Endometrial microvascular endothelial cells (primary cell): ENCODE results near the gene C1orf167. TPM values are rescaled to one million over a fixed set of nuclear protein-coding genes. Genes with fewer than 3 reads are reported as not detected.

Experiments used
- in situ Hi-C: cut with HindIII; loops from 2 replicates; pipeline ENCODE4 v1.10.0; 2017; ENCODE audit warnings: low sequenced_read_pairs, low pct_unique_long_range_greater_than_20kb; ENCODE audit errors: inconsistent ontology term
- total RNA-seq: library from RNA; depleted of rRNA; stranded (reverse); fragments of >200 nt; gene quantifications from one replicate; pipeline ENCODE4 v1.2.3, GENCODE V29; 2015; ENCODE audit errors: inconsistent ontology term

The C1orf167 gene
- total RNA-seq, 1 donor from 2014 or later: not detected

DNA sequence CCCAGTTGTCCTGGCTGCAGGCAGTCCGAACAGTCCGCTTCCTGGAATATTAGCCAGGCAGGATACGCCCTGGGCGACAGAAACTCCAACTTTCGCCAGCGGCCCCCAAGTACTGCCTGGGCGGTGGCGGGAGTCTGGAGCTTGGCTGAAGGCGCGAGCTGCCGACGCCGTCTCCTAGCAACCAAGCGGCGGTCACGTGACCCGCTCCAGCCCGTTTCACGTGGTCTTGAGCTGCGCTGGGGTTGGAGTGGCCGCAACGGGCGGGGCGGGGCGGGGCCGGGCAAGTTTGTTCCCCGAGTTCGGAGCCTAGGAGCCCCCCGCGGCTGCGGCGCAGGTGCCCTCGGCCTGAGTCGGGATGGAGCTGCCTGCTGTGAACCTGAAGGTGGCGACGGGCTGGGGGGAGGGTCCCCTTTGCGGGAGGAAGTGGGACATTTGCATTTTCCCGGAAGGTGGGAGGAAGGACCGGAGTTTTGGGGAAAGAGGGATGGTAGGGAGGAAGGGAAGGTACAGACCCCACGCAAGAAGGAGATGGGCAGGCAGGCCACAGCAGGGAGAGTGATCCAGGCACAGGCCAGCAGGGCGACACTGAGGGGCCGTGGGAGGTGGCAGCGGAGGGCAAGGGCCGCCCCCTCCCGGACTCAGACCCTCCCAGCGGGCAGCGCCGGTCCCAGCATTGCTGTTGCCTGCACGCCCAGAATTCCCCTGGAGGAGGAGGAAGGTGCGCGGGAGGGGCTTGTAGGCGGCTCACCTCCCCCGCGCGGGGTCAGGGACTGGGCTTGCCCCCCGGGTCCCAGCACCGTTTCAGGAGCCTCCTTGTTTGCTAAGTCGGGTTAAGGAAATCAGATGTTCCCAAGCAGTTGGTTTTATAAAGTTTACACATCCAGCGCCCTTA is 25.9 kb upstream of the C1orf167 start, which contains the start of gene AGTRAP:
AGTRAP (plus strand) TSS at position 283 of the 892 bp plus-strand sequence; CDS start at position 356, 73 bp downstream.
- in situ Hi-C loops: no loop called here

DNA sequence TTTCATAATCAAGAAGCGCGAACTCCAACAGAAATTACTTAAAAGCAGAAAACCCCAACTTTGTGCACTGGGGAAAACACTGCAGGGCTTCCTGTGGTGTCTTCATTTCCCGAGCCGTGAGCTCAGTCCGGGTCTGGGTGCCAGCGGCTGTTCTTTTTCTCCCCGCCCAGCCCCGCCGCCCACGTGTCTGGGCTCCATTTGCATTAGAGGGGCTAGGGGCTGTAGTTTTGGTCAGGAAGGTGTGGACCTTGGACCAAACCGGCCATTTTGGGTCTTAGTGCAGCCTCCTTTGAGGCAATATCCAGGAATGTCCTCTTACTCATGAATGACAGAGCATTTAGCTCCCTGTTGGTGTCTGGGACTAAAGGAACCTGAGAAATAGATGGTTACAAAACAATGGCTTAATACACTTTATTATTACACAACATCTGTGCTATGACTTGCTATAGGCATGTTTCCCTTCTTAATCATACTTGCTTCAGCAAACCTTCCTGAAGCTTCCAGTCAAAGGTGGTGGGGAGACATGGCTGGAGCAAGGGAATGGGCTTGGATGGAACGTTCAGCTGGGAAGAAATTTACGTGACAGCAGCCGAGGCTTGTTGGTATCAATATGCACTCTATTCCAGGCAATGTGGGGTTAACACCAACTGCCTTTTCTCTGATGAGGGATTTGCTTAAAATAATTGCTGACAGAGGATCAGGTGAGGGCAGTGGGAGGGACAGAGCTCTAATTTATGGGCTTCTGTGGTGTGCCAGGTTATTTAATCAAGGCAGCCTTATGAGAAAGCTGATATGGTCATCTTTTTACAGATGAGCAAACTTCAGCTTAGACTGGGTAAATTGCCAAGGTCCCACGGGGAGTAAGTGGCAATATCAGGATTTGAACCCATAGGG is 25.0 kb upstream of the C1orf167 start:
- in situ Hi-C loops: no loop called here

DNA sequence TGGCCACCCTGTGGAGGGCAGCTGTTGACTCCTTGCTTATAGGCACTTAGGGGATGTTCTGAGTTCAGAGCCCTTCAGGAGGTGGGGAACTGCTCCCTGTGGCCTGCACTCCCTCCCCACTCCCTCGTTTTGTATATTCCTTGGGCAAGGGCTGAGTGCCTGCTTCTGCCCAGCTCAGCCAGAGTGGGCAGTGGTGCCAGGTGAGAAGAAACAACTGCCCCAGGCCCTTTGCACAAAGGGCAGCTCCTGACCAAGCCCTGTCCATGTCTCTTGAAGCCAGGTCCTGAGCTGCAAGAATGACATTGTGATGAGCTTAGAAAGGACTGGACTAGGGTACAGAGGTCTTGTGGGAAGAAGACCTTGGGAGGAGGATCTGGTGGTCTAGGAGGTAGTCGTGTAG is 23.9 kb upstream of the C1orf167 start:
- in situ Hi-C loops: no loop called here

DNA sequence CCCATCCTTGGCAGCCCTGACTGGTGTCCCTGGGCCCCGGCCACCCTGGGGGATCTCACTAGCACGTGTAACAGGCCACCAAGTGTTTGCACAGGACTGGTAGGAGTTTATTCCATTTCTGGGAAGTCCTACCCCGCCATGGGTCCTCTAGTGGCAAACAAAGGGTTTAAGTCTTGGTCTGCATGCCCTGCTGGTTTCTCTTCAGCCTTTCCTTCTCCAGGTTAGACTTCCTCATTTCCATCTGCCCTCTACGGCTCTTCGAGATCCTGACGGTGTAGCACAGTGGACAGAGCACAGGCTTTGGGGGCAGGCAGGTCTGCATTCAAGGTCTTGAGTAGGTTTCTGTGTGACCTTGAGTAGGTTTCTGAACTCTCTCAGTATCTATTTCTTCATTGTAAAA is 23.2 kb upstream of the C1orf167 start:
- in situ Hi-C loops: no loop called here

DNA sequence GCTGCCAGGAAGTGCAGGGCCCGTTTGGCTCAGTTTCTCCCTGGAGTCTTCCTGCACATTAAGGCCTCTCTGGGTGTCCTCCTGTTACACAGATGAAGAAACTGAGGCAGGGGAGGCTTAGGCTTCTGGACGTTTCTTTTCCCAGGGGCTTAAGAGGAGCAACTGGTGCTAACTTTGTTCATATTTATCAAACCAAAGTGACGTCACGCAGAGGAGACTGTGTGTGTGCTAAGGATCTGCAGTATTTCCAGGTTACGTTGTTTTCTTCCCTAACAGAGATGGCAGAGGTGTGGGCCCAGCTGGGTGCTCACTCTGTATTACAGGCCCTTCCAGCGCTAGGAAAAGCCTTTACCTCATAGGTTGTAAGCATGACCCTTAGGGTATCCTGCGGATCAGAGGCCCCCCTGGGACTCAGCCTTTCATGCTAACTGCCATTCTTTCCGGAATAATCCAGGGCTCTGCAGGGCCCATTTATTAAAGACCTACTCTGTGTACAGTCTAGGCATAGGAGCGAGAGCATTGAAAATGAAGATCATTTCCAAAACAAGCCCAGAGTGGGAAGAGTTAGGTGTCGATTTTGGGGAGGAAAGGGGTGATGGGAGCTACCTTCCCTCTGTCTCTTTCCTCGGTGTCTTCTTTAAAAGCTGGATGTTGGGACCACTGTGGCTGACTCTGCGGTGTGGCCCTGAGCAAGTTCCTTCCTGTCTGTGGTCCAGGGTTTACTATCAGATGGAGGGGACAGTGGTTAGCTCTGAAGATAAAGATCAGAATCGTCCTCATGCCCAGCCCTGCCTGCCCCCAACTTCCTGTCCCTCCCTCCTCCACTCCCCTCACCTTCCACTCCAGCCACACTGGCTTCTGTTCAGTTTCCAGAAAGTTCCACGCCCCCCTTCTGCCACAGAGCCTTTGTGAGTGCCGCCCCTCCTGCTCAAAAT is 21.5 kb upstream of the C1orf167 start:
- in situ Hi-C loops: no loop called here

DNA sequence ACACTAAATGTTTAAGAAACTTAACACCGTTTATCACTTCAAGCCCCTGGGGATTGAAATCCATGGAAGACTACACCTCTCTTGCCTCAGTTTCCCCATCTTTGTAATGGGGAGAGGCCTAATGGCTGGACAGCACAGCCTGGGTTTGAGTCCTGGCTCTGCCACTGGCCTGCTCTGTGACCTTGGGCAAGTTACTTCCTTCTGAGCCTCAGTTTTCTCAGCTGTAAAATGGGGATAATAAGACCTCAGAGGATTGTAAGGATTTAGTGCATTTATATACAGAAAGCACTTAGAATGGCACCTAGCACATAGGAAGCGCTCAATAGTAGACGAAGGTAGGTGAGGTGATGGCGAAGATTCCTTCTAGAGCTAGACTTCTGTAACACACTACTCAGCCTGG is 20.5 kb upstream of the C1orf167 start:
- in situ Hi-C loops: no loop called here

DNA sequence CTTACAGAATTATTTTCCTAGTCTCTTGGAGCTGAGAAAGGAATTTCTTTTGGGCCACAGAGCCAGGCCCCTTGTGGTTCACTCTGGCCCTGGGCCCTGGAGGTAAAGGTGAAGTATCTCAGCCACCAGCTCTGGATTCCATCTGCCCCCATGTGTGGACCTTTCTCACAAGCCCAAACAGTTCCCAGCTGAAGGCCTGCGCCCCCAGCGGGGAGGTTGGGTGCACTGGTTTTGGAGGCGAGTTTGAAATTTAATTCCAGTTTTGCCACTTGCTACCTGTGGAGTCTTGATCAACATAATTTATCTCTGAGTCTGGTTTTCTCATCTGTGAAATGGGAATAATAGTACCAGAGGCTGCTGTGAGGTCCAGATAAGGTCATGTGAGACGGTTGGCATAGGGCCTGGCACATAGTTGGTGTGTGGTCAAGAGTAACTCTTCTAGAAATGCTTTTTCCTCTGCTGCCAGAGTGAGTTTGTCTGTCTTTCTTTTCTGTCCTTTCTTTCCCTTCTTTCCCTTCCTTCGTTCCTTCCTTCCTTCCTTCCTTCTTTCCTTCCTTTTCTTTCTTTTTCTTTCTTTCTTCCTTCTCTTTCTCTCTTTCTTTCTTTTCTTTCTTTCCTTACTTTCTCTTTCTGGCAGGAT is 20.0 kb upstream of the C1orf167 start:
- in situ Hi-C loops: no loop called here

DNA sequence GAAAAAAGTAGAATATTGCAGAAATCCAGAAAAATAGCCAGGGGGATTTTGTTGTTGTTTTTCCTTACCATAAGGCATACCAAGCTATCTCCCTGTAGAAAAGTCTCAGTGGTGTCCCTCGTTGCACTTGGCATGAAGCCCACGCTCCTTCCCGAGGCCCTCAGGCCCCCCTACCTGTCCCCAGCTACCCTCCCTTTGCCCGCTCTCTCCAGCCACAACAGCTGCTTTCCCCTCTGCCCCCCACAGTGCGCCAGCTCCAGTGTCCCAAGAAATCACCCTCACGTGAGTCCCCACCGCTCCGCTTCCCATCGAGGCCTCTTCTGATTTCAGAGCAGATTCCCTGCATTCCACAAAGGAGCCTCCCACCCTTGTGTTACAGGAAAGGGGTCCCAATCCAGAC is 17.7 kb upstream of the C1orf167 start:
- in situ Hi-C loops: no loop called here

DNA sequence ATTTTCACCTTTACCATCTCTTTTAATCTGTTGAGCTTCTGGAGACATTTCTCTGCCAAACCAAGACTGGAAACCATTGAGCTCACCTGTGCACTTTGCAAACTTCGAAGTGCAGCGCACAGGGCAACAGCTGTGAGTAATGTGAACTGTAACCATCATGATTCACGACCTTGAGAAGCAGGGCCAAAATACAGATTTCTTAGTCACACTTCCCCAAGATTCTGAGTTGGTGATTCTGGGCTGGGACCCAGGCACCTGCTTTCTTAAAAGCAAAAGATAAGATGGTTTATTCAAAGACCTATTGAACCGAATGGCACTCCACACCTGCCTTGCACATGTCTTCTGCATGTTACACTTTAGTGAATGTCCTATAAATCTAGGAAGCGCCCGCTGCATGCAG is 15.9 kb upstream of the C1orf167 start:
- in situ Hi-C loops: no loop called here

DNA sequence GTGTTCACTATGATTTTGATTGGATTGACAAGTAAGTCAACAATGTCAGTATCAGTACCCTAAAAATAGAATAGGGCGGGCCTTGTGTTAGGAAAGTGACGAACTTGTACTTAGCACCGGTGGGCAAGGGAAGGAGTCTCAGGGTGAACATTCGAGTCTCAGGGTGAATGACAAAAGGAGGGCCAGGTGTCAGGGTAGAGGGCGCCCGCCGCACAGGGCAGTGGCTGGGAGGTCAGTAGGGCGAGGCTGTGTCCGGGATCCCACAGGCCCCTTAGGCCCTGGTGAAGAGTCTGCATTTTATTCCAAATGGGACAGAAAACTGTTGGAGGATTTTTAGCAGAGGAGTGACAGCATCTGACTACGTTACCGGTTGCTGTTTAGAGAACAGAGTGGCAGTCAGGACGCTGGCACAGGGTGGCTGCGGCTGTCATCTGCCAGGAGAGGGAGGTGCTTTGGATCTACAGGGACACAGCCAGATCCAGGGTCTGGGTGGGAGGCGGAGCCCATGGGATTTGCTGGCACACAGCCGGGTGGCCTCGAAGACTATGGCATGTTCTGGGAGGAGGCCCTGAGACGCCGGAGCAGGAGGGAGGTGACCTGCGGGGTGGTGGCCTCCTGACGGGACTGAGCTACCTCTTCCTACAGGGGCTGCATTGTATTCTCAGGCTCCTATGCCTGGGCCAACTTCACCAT is 15.1 kb upstream of the C1orf167 start:
- in situ Hi-C loops: no loop called here

DNA sequence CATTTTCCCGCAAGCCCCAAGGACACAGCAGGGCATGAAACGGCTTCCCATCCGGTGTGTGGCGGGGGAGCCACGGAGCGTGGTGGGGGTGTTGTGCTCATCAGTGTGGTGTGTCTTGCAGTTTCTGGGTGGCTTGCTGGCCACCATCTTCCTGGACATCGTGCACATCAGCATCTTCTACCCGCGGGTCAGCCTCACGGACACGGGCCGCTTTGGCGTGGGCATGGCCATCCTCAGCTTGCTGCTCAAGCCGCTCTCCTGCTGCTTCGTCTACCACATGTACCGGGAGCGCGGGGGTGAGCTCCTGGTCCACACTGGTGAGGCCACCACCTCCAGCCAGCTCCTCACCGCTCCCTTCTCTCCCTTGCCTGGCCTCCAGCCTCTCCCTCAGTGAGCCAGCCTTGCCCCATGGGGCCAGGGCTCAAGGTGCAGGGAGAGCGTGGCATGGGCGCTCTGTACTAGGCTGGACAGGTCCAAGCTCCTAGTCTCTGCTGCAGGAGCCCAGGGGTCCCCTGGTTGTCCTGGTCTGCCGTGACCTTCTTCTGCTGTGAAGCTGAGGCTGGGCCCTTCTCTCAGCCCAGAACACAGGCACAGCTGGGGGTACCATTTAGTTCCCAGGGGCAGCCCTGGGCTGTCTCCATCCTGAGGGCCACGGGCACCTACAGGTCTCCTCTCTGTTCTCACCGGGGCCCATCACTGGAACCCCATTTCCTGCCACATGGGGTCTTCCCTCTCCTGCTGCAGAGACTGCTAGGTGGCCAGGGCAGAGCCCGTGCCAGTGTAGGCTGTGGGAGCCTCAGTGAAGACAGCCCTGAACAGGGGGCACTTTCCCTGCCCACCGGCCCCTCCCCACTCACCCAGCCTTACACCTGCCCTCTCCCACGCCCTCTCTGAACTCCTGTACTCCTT is 13.4 kb upstream of the C1orf167 start:
- in situ Hi-C loops: no loop called here

DNA sequence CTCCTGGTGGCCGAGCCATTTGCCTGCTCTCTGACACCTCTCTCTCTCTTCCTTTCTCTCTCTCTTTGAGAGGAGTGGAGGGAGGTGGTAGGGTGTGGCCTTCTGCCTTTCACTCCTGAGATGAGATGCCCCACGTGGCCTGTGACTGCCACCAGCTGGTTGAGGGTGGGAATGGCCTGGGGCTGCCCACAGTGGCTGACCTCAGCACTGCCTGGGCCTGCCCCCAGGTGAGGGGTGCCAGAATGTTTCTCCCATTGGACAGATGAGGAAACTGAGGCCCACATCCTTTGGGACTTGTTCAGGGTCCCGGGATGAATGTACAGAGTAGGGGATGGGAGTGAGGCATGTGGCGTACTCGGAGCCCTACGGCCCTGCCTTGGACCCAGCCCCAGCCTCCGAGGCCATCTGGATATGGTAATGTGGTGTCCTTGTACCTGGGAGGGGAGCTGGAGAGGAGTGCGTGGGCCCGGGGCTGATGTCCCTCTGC is 12.7 kb upstream of the C1orf167 start:
- in situ Hi-C loops: no loop called here

DNA sequence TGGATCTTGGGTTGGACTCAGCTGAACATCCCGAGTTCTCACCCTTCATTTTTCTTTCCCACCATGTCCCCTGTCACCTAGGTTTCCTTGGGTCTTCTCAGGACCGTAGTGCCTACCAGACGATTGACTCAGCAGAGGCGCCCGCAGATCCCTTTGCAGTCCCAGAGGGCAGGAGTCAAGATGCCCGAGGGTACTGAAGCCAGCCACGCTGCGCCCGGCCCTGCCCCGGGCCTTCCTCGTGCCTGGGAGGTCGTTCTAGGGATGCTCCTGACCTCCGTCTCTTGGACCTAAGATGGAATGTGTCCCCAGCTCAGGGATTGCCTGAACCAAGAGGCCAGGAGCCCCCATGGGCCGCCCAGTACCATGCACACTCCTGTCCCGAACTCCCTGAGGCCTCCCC is 12.0 kb upstream of the C1orf167 start:
- in situ Hi-C loops: no loop called here

DNA sequence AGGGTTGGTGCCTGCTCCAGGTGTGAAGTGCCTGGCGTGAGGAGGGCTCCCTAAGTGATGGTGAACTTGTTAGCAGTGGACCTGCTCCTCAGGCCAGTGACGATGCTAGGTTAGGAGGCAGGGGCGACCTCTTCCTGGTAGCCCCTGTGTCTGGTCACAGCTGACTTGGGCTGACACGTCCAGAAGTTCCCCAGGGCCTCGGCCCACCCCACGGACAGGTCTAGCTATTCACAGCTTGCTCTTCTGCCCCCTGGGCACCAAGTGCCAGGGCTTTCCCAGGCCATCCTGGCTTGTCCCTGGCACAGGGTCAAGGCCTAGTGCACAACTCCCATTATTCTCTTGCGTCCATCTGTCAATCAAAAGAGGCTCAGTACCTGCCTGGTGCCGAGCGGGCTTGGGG is 10.9 kb upstream of the C1orf167 start:
- in situ Hi-C loops: no loop called here

DNA sequence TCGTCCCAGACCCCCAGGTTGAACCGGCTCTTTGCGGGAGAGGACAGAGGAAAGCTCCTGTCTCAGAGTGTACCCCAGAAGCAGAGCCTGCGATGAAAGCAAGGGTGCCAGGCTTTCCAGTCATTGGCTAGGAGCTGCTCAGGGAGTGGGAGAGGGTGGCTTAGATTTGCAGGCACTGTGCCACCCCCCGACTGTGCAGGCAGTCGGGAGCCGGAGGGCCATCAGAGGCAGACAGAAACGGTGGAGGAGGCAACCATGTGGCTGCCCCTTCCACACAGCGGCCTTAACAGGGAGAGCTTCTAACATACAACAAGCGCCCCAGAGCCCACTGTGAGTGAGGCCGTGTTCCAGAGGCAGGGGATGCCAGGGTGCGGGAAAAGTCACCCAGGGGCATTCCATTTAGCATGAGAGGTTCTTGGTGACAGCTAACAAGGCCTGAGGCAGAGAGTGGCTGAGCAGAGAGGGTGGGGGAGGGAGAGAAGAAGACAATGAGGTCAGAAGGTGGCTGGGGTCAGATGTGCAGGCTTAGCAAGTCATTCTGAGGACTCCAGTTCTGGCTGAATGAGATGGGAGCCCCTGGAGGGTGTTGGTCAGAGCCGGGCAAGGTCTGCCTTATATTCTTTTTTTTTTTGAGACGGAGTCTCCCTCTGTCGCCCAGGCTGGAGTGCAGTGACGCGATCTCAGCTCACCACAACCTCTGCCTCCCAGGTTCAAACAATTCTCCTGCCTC is 9.5 kb upstream of the C1orf167 start:
- in situ Hi-C loops: no loop called here

DNA sequence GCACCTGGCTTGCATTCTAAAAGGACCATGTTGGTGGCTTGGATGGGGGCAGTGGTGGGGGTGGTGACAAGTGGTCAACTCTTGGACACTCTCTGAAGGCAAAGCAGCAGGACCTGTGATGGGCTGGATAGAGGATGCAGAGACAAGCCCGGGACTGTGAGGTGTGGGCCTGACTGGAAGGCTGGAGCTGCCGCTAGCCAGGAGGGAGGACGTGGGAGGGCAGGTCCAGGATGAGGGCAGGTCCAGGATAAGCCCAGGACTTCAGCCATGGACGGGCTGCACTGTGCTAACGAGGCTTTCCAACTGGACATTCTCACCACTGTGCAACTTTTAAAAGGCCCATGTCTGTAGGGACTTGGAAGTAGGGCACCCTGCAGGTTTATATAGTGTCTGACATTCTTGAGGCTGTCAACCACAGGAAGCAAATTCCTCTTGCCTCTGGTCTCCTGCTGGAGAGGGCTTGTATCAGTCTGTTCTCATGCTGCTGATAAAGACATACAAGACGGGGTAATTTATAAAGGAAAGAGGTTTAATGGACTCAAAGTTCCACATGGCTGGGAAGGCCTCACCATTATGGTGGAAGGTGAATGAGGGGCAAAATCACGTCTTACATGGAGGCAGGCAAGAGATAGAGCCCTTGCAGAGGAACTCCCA is 8.3 kb upstream of the C1orf167 start:
- in situ Hi-C loops: no loop called here
